Fibroblast of gingiva (primary cell): ENCODE results near the gene HNRNPA0.
"Not testable (repeated sequence)": the region's sequence is repeated elsewhere in the genome, so short reads cannot be mapped to it uniquely, and the experiment has no call there.

Experiments used
- DNase-seq: peaks from one replicate; pipeline ENCODE4 v3.0.0-alpha.2; 2011; ENCODE audit warnings: low read depth

HNRNPA0 gene

DNA sequence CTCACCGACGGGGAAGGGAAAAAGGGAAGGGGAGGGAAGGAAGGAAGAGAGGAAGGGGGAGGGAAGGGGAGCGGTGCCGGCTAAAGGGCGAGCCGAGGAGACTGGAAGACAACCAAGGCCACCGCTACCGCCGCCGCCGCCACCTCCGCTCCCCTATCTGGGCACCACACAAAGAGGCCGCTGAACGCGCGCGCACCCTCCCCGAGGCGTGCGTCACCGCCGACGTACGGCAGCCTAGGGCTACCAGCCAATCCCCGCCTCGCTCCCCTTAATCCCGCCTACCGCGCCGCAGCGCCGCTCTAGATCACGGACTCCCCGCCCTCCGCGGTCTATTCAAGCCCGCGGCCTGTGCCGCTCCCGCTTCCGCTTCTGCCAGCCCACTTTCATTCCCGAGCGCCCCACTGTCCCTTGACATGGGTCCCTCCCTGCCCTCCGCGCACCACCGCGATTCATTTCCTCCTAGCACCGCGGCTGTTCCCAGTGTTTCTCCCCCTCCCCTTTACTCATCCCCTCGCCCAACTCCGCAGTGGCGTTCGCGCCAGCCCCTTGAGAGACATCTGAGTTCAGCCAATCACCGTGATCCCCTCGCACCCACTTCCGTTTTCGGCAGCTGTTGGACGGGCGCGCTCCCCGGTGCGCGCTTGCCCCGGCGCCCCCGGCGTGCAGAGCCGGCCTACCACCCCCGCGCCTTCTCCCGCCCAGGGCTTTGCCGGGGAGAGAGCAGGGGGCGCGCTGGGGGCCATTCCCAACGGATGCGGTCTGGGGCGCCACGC is at the start of gene HNRNPA0:
HNRNPA0 (minus strand) TSS at position 176 of the 773 bp plus-strand sequence. CDS start 297 bp downstream, outside the sequence.
- DNase-seq = peak; percentile 97

DNA sequence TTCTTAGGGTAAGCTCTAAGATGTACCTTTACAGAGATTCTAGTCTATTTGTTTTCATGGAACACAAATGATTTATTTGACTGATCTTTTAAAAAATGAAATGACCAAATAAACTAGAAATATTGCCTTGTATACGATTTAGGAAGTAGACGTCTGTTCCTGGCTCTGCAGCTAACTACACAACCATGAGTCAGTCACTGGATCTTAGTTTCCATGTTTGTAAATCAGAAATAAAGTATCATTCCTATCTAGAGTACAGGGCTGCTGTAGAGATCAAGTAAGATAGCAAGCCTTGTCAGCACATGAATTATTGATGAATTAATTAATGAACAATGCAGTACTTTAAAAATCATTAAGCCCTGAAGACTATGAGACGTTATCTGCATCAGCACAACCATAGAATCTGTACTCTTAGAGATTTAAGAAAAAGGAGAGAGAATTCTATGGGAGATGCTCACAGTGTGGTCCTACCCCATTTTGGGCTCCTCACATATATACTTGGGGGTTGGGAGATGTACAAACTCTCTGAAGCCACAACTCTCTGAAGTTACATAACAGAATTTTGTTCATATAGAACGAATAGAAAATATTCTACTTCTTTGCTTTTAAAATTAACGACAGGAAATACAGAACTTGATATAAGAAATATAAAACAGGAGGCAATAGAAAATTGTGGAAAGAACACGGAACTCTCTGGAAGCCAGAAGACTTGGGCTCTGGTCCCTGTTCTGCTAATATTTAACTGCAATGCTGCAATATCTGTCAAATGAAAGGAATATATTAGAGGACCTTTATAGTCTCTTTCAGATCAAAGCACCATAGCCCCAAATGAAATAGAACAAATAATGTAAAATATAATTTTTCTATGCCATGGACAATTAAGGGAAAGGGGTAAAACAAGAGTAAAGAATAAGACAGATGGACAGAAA is 48.4 kb upstream of the HNRNPA0 start:
- DNase-seq = no peak

- DNase-seq = no peak
Measured at GRCh38 chr5:137800700-137801411, 46.7 kb upstream of the HNRNPA0 start.

GRCh38 chr5:137796279-137796678 is 42.1 kb upstream of the HNRNPA0 start:
- no peak for DNase-seq

GRCh38 chr5:137794863-137795262 is 40.7 kb upstream of the HNRNPA0 start:
- DNase-seq = no peak

- DNase-seq = no peak
Measured at GRCh38 chr5:137792303-137792702, 38.1 kb upstream of the HNRNPA0 start.

DNA sequence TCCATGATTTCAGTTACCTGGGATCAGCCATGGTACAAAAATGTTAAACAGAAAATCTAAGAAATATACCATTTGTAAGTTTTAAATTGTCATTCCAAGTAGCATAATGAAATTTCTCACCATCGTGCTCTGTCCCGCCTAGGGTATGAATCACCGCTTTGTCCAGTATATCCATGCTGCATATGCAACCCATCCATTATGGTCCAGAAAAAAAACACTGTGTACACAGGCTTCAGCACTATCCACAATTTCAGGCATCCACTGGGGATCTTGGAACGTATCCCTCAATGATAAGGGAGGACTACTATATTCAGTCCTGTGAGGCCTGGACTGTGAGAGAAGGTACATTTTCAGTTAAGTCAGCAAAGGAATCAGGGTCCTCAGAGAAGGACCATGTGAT is 37.6 kb upstream of the HNRNPA0 start:
- DNase-seq = no peak

DNA sequence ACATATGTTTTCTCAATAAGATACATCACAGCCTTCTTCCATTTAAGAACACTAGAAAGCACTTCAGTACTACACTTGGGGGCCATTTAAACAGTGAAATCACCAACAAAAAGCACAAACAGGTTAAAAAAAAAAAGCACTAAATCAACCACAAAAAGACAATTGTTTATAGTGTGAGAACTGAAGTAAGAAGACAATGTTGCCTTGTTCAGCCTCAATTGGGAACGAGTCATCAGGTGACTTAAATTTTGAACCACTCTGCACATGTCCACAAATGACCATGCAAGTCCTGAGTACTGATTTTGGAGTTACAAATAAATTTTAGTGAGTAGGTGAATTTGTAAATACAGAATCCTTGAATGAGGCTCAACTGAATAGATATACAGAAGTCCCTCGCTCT is 37.2 kb upstream of the HNRNPA0 start:
- no peak for DNase-seq

DNA sequence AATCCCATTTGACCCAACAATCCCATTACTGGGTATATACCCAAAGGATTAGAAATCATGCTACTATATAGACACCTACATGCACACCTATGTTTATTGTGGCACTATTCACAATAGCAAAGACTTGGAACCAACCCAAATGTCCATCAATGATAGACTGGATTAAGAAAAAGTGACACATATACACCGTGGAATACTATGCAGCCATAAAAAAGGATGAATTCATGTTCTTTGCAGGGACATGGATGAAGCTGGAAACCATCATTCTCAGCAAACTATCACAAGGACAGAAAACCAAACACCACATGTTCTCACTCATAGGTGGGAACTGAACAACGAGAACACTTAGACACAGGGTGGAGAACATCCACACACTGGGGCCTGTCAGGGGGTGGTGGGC is 34.4 kb upstream of the HNRNPA0 start:
- DNase-seq = not testable (repeated sequence)

DNA sequence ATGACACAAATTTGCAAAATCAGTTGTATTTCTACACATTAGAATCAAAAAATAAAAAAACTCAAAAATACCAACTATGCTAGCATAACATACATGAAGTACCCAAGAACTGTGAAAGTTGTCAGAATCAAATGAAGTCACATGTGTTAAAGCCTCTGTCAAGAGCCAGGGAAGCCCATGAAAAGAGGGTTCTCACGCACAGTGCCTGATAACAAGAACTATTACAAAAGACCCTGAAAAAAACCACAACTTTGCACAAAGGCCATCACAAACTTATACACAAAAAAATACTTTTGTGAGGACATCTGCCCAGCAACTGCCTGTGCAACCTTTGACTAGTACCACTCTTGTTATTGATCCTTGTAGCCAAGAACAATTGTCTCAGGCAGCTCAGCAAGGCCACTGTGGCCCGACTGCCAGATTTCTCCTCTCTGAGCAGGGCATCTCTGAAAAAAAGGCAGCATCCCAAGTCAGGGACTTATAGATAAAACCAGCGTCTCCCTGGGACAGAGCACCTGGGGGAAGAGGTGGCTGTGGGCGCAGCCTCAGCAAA is 28.9 kb upstream of the HNRNPA0 start:
- DNase-seq = no peak

DNA sequence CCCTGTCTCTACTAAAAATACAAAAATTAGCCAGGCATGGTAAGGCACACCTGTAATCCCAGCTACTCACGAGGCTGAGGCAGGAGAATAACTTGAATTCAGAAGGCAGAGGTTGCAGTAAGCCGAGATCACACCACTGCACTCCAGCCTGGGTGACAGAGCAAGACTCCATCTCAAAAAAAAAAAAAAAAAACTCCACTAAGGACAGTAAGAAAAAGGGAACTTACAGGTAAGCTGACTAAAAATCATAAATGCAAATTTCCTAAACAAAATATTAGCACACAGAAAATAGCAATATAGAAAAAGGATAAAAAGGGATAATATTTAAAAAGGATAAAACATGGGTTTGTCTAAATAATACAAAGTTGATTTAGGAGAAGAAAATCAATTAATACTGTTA is 27.9 kb upstream of the HNRNPA0 start:
- DNase-seq = no peak

- DNase-seq = peak; percentile 16
Measured at GRCh38 chr5:137778772-137779564, 24.8 kb upstream of the HNRNPA0 start.

DNA sequence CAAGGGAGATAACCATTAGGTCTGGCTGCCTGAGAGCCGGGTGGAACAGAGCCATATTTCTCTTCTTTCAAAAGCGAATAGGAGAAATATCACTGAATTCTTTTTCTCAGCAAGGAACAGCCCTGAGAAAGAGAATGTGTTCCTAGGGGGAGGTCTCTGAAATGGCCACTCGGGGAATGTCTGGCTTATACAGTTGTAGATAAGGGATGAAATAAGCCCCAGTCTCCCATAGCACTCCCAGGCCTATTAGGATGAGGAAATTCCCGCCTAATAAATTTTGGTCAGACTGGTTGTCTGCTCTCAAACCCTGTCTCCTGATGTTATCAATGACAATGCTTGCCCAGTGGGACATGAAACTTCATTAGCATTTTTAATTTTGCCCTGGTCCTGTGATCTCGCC is 13.8 kb upstream of the HNRNPA0 start:
- DNase-seq = not testable (repeated sequence)

DNA sequence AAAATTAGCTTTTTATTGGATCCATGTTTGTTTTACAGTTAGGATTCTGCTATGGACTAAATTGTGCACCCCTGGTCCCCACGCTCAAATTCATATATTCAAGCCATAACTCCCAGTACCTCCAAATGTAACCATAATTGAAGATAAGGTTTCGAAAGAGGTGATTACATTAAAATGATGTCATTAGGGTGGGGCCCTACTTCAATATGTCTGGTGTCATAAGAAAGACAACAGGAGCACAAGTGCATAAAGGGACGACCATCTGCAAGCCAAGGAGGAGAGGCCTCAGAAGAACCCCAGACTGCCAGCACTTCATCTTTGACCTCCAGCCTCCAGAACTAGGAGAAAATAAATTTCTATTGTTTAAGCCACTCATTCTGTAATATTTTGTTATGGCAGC is 7.4 kb upstream of the HNRNPA0 start:
- no peak for DNase-seq

- peak; percentile 20 for DNase-seq
Measured at GRCh38 chr5:137760719-137761516, 6.8 kb upstream of the HNRNPA0 start.

- DNase-seq = no peak
Measured at GRCh38 chr5:137760294-137760693, 6.1 kb upstream of the HNRNPA0 start.

GRCh38 chr5:137758715-137759306 is 4.6 kb upstream of the HNRNPA0 start:
- no peak for DNase-seq

DNA sequence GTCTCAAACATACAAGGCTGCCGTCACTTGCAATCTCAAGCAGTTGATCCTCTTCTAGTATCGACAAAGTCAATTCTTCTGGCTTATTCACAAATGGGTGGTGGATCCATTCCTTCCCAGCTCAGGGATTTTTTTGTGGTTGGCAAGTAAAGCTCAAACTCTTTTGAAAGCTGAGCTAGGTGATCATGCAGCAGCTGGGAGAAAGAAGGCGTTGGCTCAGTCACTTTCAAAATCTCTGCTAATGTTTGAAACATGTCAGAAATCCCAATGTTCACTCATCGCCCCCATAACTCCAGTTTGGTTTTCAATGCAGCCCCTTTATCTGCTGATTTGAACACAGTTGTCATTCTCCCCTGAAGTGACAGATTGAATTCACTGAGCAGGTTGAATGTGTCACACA is 4.0 kb upstream of the HNRNPA0 start:
- DNase-seq = no peak

DNA sequence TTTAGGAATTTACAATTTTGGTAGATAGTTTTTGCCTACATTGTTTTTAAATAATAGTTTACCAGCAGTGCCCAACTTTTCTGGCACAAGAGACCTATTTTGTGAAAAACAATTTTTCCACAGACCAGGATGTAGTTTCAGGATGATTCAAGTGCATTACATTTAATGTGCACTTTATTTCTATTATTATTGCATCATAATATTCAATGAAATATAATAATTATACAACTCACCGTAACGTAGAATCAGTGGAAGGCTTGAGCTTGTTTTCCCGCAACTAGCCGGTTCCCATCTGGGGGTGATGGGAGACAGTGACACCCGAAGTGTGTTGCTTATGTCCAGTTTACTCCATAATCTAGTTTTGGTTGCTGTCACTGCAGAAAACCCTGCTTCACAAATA is 3.5 kb upstream of the HNRNPA0 start:
- DNase-seq = no peak
